PC-9 (cell line): ENCODE data around the gene JUNB.

ENCODE experiments used
- EZH2 ChIP-seq: fragments of 200-600 bp; sonication (generic); IDR thresholded peaks from 2 replicates; pipeline ENCODE4 v1.8.0; 2017; ENCODE audit warnings: antibody characterized with exemption, low read depth
- TF ChIP-seq, protein P1 (sequence below): fragments of 200-600 bp; sonication (generic); conservative IDR thresholded peaks from 2 replicates; pipeline ENCODE4 v1.6.1; 2017; ENCODE audit warnings: mixed run types, antibody characterized with exemption, mild to moderate bottlenecking, moderate library complexity

DNA sequence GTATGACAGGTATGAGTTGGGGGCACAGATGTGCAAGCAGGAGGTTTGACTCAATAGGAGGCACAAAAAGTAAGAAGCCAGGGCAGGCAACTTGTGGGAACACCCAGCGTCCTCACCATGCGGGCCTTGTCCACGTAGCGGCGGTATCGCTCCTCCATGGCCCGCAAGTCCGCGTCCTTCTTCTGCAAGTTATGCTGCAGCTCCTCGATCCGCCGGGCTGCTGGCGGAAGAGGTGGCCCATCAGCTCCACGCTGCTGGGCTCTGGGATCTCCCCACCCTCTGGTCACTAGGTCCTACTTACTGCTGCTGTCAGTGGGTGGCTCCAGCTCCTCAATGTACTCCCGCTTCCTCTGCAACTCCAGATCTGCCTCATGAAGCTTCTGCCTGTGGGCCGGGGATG lies 26.6 kb upstream of the JUNB start:
- TF ChIP-seq, protein P1, sequence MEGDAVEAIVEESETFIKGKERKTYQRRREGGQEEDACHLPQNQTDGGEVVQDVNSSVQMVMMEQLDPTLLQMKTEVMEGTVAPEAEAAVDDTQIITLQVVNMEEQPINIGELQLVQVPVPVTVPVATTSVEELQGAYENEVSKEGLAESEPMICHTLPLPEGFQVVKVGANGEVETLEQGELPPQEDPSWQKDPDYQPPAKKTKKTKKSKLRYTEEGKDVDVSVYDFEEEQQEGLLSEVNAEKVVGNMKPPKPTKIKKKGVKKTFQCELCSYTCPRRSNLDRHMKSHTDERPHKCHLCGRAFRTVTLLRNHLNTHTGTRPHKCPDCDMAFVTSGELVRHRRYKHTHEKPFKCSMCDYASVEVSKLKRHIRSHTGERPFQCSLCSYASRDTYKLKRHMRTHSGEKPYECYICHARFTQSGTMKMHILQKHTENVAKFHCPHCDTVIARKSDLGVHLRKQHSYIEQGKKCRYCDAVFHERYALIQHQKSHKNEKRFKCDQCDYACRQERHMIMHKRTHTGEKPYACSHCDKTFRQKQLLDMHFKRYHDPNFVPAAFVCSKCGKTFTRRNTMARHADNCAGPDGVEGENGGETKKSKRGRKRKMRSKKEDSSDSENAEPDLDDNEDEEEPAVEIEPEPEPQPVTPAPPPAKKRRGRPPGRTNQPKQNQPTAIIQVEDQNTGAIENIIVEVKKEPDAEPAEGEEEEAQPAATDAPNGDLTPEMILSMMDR, result no peak
- TF ChIP-seq EZH2, result no peak
